KBM-7 (cell line): Measurements from ENCODE around the gene ALDH3A2.

Source experiments
- DNase-seq: peaks from one replicate; pipeline ENCODE4 v3.0.0-alpha.2; 2015
- in situ Hi-C: fragments of 300-500 bp; cut with MboI; formaldehyde crosslinking; loops from 2 replicates; pipeline ENCODE4 v1.14.3; 2020; ENCODE audit warnings: low sequenced_read_pairs, low pct_unique_long_range_greater_than_20kb, mixed read lengths

Gene ALDH3A2

GRCh38 chr17:19724501-19725420 is 76.2 kb downstream of the ALDH3A2 start:
- in situ Hi-C loops, result no loop called here
- DNase-seq, result peak; percentile 18

GRCh38 chr17:19725486-19725885 is 76.9 kb downstream of the ALDH3A2 start:
- DNase-seq, result no peak
- in situ Hi-C loops, result no loop called here

- no peak for DNase-seq
- in situ Hi-C loops, result no loop called here
Observed at GRCh38 chr17:19726631-19727376, 78.3 kb downstream of the ALDH3A2 start.
